GM23338 (cell line): ENCODE data around the gene VPS41. TPM values are rescaled to one million over a fixed set of nuclear protein-coding genes. Genes with fewer than 3 reads are reported as not detected.

ENCODE experiments used
- ATAC-seq: fragments of 200-7000 bp; cut with Tn5 transposase; 3 replicates; pipeline ENCODE4 v1.9.1; 2020
- DNase-seq: peaks from one replicate; pipeline ENCODE4 v3.0.0-alpha.2; 2015; ENCODE audit warnings: low spot score
- H2AFZ ChIP-seq: fragments of 200-600 bp; sonication (generic); 2 replicates; pipeline ENCODE4 v1.8.0; 2016; ENCODE audit warnings: antibody characterized with exemption, mild to moderate bottlenecking, moderate library complexity
- H3F3A ChIP-seq: fragments of 200-600 bp; sonication (generic); replicated peaks from 2 replicates; pipeline ENCODE4 v1.8.0; 2017; ENCODE audit warnings: antibody characterized with exemption, mixed run types, low read depth
- H3K27ac ChIP-seq: fragments of 200-600 bp; sonication (generic); 2 replicates; pipeline ENCODE4 v1.6.1; 2016; ENCODE audit warnings: low read depth
- H3K27me3 ChIP-seq: fragments of 200-600 bp; sonication (generic); 2 replicates; pipeline ENCODE4 v1.8.0; 2016; ENCODE audit warnings: mild to moderate bottlenecking, mixed run types, moderate library complexity; ENCODE audit not compliant: insufficient read depth
- H3K36me3 ChIP-seq: fragments of 200-600 bp; sonication (generic); 2 replicates; pipeline ENCODE4 v1.8.0; 2016; ENCODE audit warnings: mild to moderate bottlenecking; ENCODE audit not compliant: insufficient read depth
- H3K4me1 ChIP-seq: fragments of 200-600 bp; sonication (generic); 2 replicates; pipeline ENCODE4 v1.8.0; 2016; ENCODE audit warnings: mild to moderate bottlenecking, moderate library complexity; ENCODE audit not compliant: insufficient read depth
- H3K4me2 ChIP-seq: fragments of 200-600 bp; sonication (generic); 2 replicates; pipeline ENCODE4 v1.7.1; 2017; ENCODE audit warnings: mixed run types
- H3K4me3 ChIP-seq: fragments of 200-600 bp; sonication (generic); 2 replicates; pipeline ENCODE4 v1.6.1; 2016; ENCODE audit warnings: mixed run types
- H3K79me2 ChIP-seq: fragments of 200-600 bp; sonication (generic); replicated peaks from 2 replicates; pipeline ENCODE4 v1.8.0; 2017; ENCODE audit warnings: mild to moderate bottlenecking; ENCODE audit not compliant: insufficient read depth
- H3K9me2 ChIP-seq: fragments of 200-600 bp; sonication (generic); 2 replicates; pipeline ENCODE4 v1.8.0; 2017; ENCODE audit not compliant: insufficient read depth
- H4K20me1 ChIP-seq: fragments of 200-600 bp; sonication (generic); replicated peaks from 2 replicates; pipeline ENCODE4 v1.8.0; 2017; ENCODE audit warnings: mild to moderate bottlenecking; ENCODE audit not compliant: insufficient read depth
- H3K27ac Mint-ChIP-seq: 2 replicates; pipeline ENCODE4 v1.8.0; 2020; ENCODE audit warnings: inconsistent platforms, mild to moderate bottlenecking, moderate library complexity, mixed read lengths
- H3K27me3 Mint-ChIP-seq: 3 replicates; pipeline ENCODE4 v1.8.0; 2022; ENCODE audit warnings: low read depth, mild to moderate bottlenecking, moderate library complexity, mixed read lengths, inconsistent platforms; ENCODE audit not compliant: insufficient read depth, poor library complexity
- H3K36me3 Mint-ChIP-seq: 3 replicates; pipeline ENCODE4 v1.8.0; 2021; ENCODE audit warnings: low read depth, mild to moderate bottlenecking, inconsistent platforms, moderate library complexity, mixed read lengths
- H3K4me1 Mint-ChIP-seq: 3 replicates; pipeline ENCODE4 v1.8.0; 2020; ENCODE audit warnings: mild to moderate bottlenecking, inconsistent platforms, mixed read lengths
- H3K4me3 Mint-ChIP-seq: 3 replicates; pipeline ENCODE4 v1.8.0; 2021; ENCODE audit warnings: moderate library complexity, mild to moderate bottlenecking, inconsistent platforms, mixed read lengths
- H3K9me3 Mint-ChIP-seq: 3 replicates; pipeline ENCODE4 v1.8.0; 2020; ENCODE audit warnings: moderate library complexity, mild to moderate bottlenecking, inconsistent platforms, mixed read lengths
- CREB1 ChIP-seq: fragments of 250-450 bp; sonication (Bioruptor Pico); IDR thresholded peaks from 2 replicates; pipeline ENCODE4 v1.5.0; 2020; ENCODE audit warnings: low read depth, mild to moderate bottlenecking, moderate library complexity
- CTCF ChIP-seq, 2 experiments: fragments of 200-600 bp in 1 of 2; sonication (generic) in 1 of 2; conservative IDR thresholded peaks; 2 replicates each; pipeline versions ENCODE4 v1.5.1 to v1.6.1; 2016 to 2017; ENCODE audit warnings: antibody characterized with exemption in 2 of 2, low read depth in 2 of 2, mild to moderate bottlenecking in 2 of 2, moderate library complexity in 1 of 2
- EZH2 ChIP-seq: fragments of 200-600 bp; sonication (generic); IDR thresholded peaks from one replicate; pipeline ENCODE4 v1.8.0; 2017; ENCODE audit warnings: antibody characterized with exemption, mild to moderate bottlenecking, low read depth; ENCODE audit not compliant: unreplicated experiment
- EZH2phosphoT487 ChIP-seq: fragments of 200-600 bp; sonication (generic); IDR thresholded peaks from one replicate; pipeline ENCODE4 v1.8.1; 2018; ENCODE audit warnings: antibody characterized with exemption; ENCODE audit not compliant: unreplicated experiment
- JUNB ChIP-seq: IDR thresholded peaks from one replicate; pipeline ENCODE4 v1.6.1; 2016; ENCODE audit warnings: antibody characterized with exemption; ENCODE audit not compliant: unreplicated experiment
- NANOG ChIP-seq: IDR thresholded peaks from 2 replicates; pipeline ENCODE4 v1.6.1; 2016; ENCODE audit warnings: antibody characterized with exemption, borderline replicate concordance
- POLR2AphosphoS5 ChIP-seq: IDR thresholded peaks from 2 replicates; pipeline ENCODE4 v1.6.1; 2016; ENCODE audit warnings: antibody characterized with exemption, low read depth
- STAT1 ChIP-seq: IDR thresholded peaks from one replicate; pipeline ENCODE4 v1.6.1; 2016; ENCODE audit warnings: antibody characterized with exemption; ENCODE audit not compliant: unreplicated experiment
- ZNF114 ChIP-seq: fragments of 250-450 bp; sonication (Bioruptor Pico); IDR thresholded peaks from 2 replicates; pipeline ENCODE4 v1.5.0; 2020; ENCODE audit warnings: mild to moderate bottlenecking, moderate library complexity
- ZNF331 ChIP-seq: fragments of 250-450 bp; sonication (Bioruptor Pico); IDR thresholded peaks from 2 replicates; pipeline ENCODE4 v1.5.0; 2020; ENCODE audit warnings: low read depth, mild to moderate bottlenecking, moderate library complexity
- ZNF462 ChIP-seq: fragments of 250-450 bp; sonication (Bioruptor Pico); IDR thresholded peaks from 2 replicates; pipeline ENCODE4 v1.5.0; 2020; ENCODE audit warnings: mild to moderate bottlenecking, moderate library complexity
- polyA plus RNA-seq: library from polyadenylated mRNA; unstranded; fragments of >200 nt; fragmentation: Nextera tagmentation; extraction: Ambion mirVana; gene quantifications from 2 replicates; pipeline ENCODE4 v1.2.1, GENCODE V29; 2016
- total RNA-seq: library from RNA; depleted of rRNA; stranded (reverse); fragments of >200 nt; shearing (Covaris generic); gene quantifications from 2 replicates; pipeline ENCODE4 v1.2.3, GENCODE V29; 2014

Gene VPS41
- total and polyA plus RNA-seq, 2 experiments from 2014 or later, result 20.2 to 41.2 TPM

GRCh38 chr7:38813768-38814167 is 95.2 kb downstream of the VPS41 start:
- H3K27me3 Mint-ChIP-seq, result peaks cover 4% of the 10 kb centered on the region
- H3K79me2 ChIP-seq, result no peaks in the 10 kb centered on the region
- no peak overlapping the region for H3K4me2 ChIP-seq
- no peak overlapping the region for H2AFZ ChIP-seq
- no peak overlapping the region for H3K4me3 Mint-ChIP-seq
- H3K27ac Mint-ChIP-seq, result no peak overlapping the region
- peaks cover 24% of the 10 kb centered on the region for H3K36me3 Mint-ChIP-seq
- no peaks in the 10 kb centered on the region for H3K4me1 ChIP-seq
- H3F3A ChIP-seq, result no peaks in the 10 kb centered on the region
- no peaks in the 10 kb centered on the region for H4K20me1 ChIP-seq
- peaks cover 3% of the 10 kb centered on the region; the same call in 1 of the 3 replicates for H3K4me1 Mint-ChIP-seq
- H3K27me3 ChIP-seq, result no peaks in the 10 kb centered on the region
- DNase-seq (no peak), ATAC-seq (no peak)
- no peaks in the 10 kb centered on the region; the same call in 1 of the 2 replicates for H3K36me3 ChIP-seq
- no peak for TF ChIP-seq ZNF462 (CRISPR knock-in tag)
- no peak for TF ChIP-seq ZNF114 (CRISPR knock-in tag)
- no peak for TF ChIP-seq EZH2phosphoT487
- TF ChIP-seq JUNB, result no peak
- TF ChIP-seq CTCF (conservative IDR thresholded peaks at IDR 0.05; ENCODE audit: low read depth in 2 of 2), result no peak
- TF ChIP-seq STAT1, result no peak
- TF ChIP-seq POLR2AphosphoS5, result no peak
- no peak for TF ChIP-seq EZH2
- no peak for TF ChIP-seq ZNF331 (CRISPR knock-in tag)
- no peak for TF ChIP-seq NANOG
- TF ChIP-seq CREB1 (CRISPR knock-in tag), result no peak
- no peaks in the 10 kb centered on the region for H3K9me3 Mint-ChIP-seq
- no peak overlapping the region for H3K27ac ChIP-seq
- 0 out of 2 replicates have a peak, but pooled peaks cover 3% of the 10 kb centered on the region for H3K9me2 ChIP-seq
- no peak overlapping the region for H3K4me3 ChIP-seq
